H1 (cell line): ENCODE measurements around the gene WDR11. TPM values are rescaled to one million over a fixed set of nuclear protein-coding genes. Genes with fewer than 3 reads are reported as not detected.

ENCODE experiments used
- CTCF ChIA-PET: fragments of 300-600 bp; sonication (Branson Sonifier 250); formaldehyde crosslinking; loops from one replicate; lab custom pipeline; 2021; ENCODE audit not compliant: partially characterized antibody; lab: Charles Lee
- POLR2A ChIA-PET: fragments of 300-600 bp; sonication (Branson Sonifier 250); formaldehyde crosslinking; loops from one replicate; lab custom pipeline; 2021; ENCODE audit warnings: inconsistent platforms; ENCODE audit not compliant: partially characterized antibody; lab: Charles Lee
- DNase-seq, 2 experiments: peaks; one replicate each; pipeline versions ENCODE4 v3.0.0 to v3.0.0-alpha.2; 2010 to 2022; ENCODE audit warnings: low spot score in 2 of 2, low read depth in 1 of 2, mixed read lengths in 1 of 2
- FAIRE-seq: peaks from 2 replicates; lab custom pipeline; 2011; peaks lifted over from hg19 to GRCh38; lab: Jason Lieb, UNC
- H2AFZ ChIP-seq: 2 replicates; pipeline ENCODE4 v1.8.1; 2012; ENCODE audit warnings: low read length, inconsistent platforms
- H2AK5ac ChIP-seq: 2 replicates; pipeline ENCODE4 v1.6.1; 2013; ENCODE audit warnings: low read depth, low read length
- H2BK120ac ChIP-seq: replicated peaks from 2 replicates; pipeline ENCODE3; 2013; ENCODE audit warnings: low read depth, low read length, inconsistent platforms
- H2BK12ac ChIP-seq: 2 replicates; pipeline ENCODE4 v1.6.1; 2013; ENCODE audit warnings: low read depth, low read length
- H2BK15ac ChIP-seq: 2 replicates; pipeline ENCODE4 v1.6.1; 2013; ENCODE audit warnings: low read length
- H2BK20ac ChIP-seq: 2 replicates; pipeline ENCODE4 v1.6.1; 2013; ENCODE audit warnings: low read length
- H2BK5ac ChIP-seq: 2 replicates; pipeline ENCODE4 v1.6.1; 2013; ENCODE audit warnings: low read depth, low read length
- H3K14ac ChIP-seq: 2 replicates; pipeline ENCODE4 v1.6.1; 2013; ENCODE audit warnings: inconsistent platforms; ENCODE audit not compliant: insufficient read length
- H3K18ac ChIP-seq: 2 replicates; pipeline ENCODE4 v1.6.1; 2013; ENCODE audit warnings: low read length; ENCODE audit errors: extremely low read depth
- H3K23ac ChIP-seq: 2 replicates; pipeline ENCODE4 v1.6.1; 2013; ENCODE audit warnings: inconsistent platforms; ENCODE audit not compliant: insufficient read length
- H3K23me2 ChIP-seq: 2 replicates; pipeline ENCODE4 v1.6.1; 2013; ENCODE audit warnings: low read depth, low read length
- H3K27ac ChIP-seq: 2 replicates; pipeline ENCODE4 v1.6.1; 2011; ENCODE audit warnings: low read depth, low read length, inconsistent platforms
- H3K27me3 ChIP-seq, 4 experiments: replicated peaks in 1 of 4; 1 replicate in 1 of 4; 2 replicates in 3 of 4; pipeline versions ENCODE4 v1.6.1 to v1.8.1; 2011 to 2013; ENCODE audit warnings: low read length in 3 of 4, mild to moderate bottlenecking in 3 of 4, inconsistent platforms in 2 of 4, mixed read lengths in 2 of 4, moderate library complexity in 1 of 4; ENCODE audit not compliant: control insufficient read depth in 3 of 4, insufficient read depth in 3 of 4; ENCODE audit errors: extremely low read depth in 1 of 4
- H3K36me3 ChIP-seq, 4 experiments: 2 replicates each; pipeline versions ENCODE4 v1.6.1 to v1.8.1; 2011 to 2013; ENCODE audit warnings: mild to moderate bottlenecking in 4 of 4, low read length in 3 of 4, moderate library complexity in 2 of 4, control low read depth in 1 of 4, inconsistent platforms in 1 of 4; ENCODE audit not compliant: insufficient read depth in 4 of 4, control insufficient read depth in 2 of 4
- H3K4ac ChIP-seq: replicated peaks from 2 replicates; pipeline ENCODE3; 2013; ENCODE audit warnings: low read length, low read depth, mixed read lengths, inconsistent platforms; ENCODE audit not compliant: insufficient read length
- H3K4me1 ChIP-seq, 4 experiments: replicated peaks in 1 of 4; 1 replicate in 1 of 4; 2 replicates in 3 of 4; pipeline versions ENCODE4 v1.6.1 to v1.8.1; 2011 to 2013; ENCODE audit warnings: low read length in 3 of 4, inconsistent platforms in 2 of 4, mixed read lengths in 1 of 4; ENCODE audit not compliant: insufficient read depth in 4 of 4, control insufficient read depth in 3 of 4
- H3K4me2 ChIP-seq, 2 experiments: 2 replicates each; pipeline versions ENCODE4 v1.6.1 to v1.8.1; 2011 to 2013; ENCODE audit warnings: low read depth in 2 of 2, low read length in 2 of 2, control low read depth in 1 of 2, inconsistent platforms in 1 of 2, mild to moderate bottlenecking in 1 of 2; ENCODE audit not compliant: insufficient read depth in 1 of 2
- H3K4me3 ChIP-seq, 4 experiments: fragments of 200-600, 300-600 bp in 1 of 4; sonication (generic), shearing (Covaris generic), sonication (Bioruptor Twin) in 1 of 4; 2 replicates each; pipeline versions ENCODE4 v1.5.1 to v1.8.1; 2011 to 2016; ENCODE audit warnings: low read length in 4 of 4, low read depth in 3 of 4, control low read depth in 2 of 4, inconsistent platforms in 2 of 4, mild to moderate bottlenecking in 2 of 4, mixed read lengths in 1 of 4, moderate library complexity in 1 of 4; ENCODE audit not compliant: insufficient read depth in 2 of 4; ENCODE audit errors: extremely low read depth in 1 of 4
- H3K56ac ChIP-seq: replicated peaks from 2 replicates; pipeline ENCODE3; 2013; ENCODE audit warnings: low read depth, mild to moderate bottlenecking, mixed read lengths, low read length, inconsistent platforms; ENCODE audit not compliant: insufficient read length
- H3K79me1 ChIP-seq: 2 replicates; pipeline ENCODE4 v1.6.1; 2013; ENCODE audit warnings: low read depth, low read length, control low read depth
- H3K79me2 ChIP-seq, 2 experiments: 2 replicates each; pipeline versions ENCODE4 v1.6.1 to v1.8.1; 2012 to 2013; ENCODE audit warnings: low read length in 2 of 2, mild to moderate bottlenecking in 2 of 2, inconsistent platforms in 1 of 2; ENCODE audit not compliant: insufficient read depth in 2 of 2, control insufficient read depth in 1 of 2
- H3K9ac ChIP-seq, 4 experiments: replicated peaks in 1 of 4; 1 replicate in 1 of 4; 2 replicates in 3 of 4; pipeline versions ENCODE4 v1.6.1 to v1.8.1; 2011 to 2013; ENCODE audit warnings: low read depth in 3 of 4, low read length in 3 of 4, control low read depth in 2 of 4, mild to moderate bottlenecking in 2 of 4, moderate library complexity in 2 of 4, inconsistent platforms in 1 of 4; ENCODE audit errors: extremely low read depth in 1 of 4
- H3K9me3 ChIP-seq, 2 experiments: 2 replicates each; pipeline versions ENCODE4 v1.6.1 to v1.8.1; 2012 to 2013; ENCODE audit warnings: mild to moderate bottlenecking in 2 of 2, moderate library complexity in 2 of 2, control low read depth in 1 of 2, inconsistent platforms in 1 of 2, low read depth in 1 of 2, low read length in 1 of 2, mixed read lengths in 1 of 2; ENCODE audit not compliant: insufficient read depth in 2 of 2
- H4K20me1 ChIP-seq, 2 experiments: replicated peaks in 1 of 2; 2 replicates each; pipeline versions ENCODE3 to v1.8.1; 2011 to 2013; ENCODE audit warnings: inconsistent platforms in 2 of 2, low read length in 2 of 2, mild to moderate bottlenecking in 1 of 2; ENCODE audit not compliant: insufficient read depth in 2 of 2, control insufficient read depth in 1 of 2
- H4K5ac ChIP-seq: 2 replicates; pipeline ENCODE4 v1.6.1; 2013; ENCODE audit warnings: low read length, low read depth, mixed read lengths, inconsistent platforms; ENCODE audit not compliant: insufficient read length
- H4K8ac ChIP-seq: 2 replicates; pipeline ENCODE4 v1.8.0; 2013; ENCODE audit warnings: mild to moderate bottlenecking, moderate library complexity, low read length, inconsistent platforms; ENCODE audit not compliant: insufficient read depth; ENCODE audit errors: extremely low read depth
- H4K91ac ChIP-seq: replicated peaks from 2 replicates; pipeline ENCODE3; 2013; ENCODE audit warnings: low read length, mixed read lengths, inconsistent platforms; ENCODE audit not compliant: insufficient read length
- ASH2L ChIP-seq: fragments of 200-600, 300-600 bp; sonication (generic); IDR thresholded peaks from one replicate; pipeline ENCODE4 v1.7.1; 2017; ENCODE audit warnings: low read length
- ATF2 ChIP-seq: IDR thresholded peaks from 2 replicates; pipeline ENCODE4 v1.6.1; 2012; ENCODE audit warnings: low read length, inconsistent platforms
- ATF3 ChIP-seq: IDR thresholded peaks from 2 replicates; pipeline ENCODE4 v1.6.1; 2011; ENCODE audit warnings: low read depth, mild to moderate bottlenecking, low read length; ENCODE audit not compliant: insufficient read depth
- CBX5 ChIP-seq: fragments of 300-800, 300-1000 bp; sonication (generic); IDR thresholded peaks from 2 replicates; pipeline ENCODE4 v1.7.1; 2016; ENCODE audit warnings: antibody characterized with exemption, low read length, low read depth
- GABPA ChIP-seq: IDR thresholded peaks from 2 replicates; pipeline ENCODE4 v1.6.1; 2011; ENCODE audit warnings: mild to moderate bottlenecking, low read length, moderate library complexity, borderline replicate concordance; ENCODE audit not compliant: insufficient read depth
- JUN ChIP-seq: IDR thresholded peaks from 2 replicates; pipeline ENCODE4 v1.6.1; 2011; ENCODE audit warnings: low read depth, mild to moderate bottlenecking, improper control_type of control experiment, low read length
- KDM5A ChIP-seq: fragments of 200-600 bp; IDR thresholded peaks from 2 replicates; pipeline ENCODE4 v1.7.1; 2012; ENCODE audit warnings: mild to moderate bottlenecking, low read length, inconsistent platforms, mixed read lengths
- RBBP5 ChIP-seq: IDR thresholded peaks from 2 replicates; pipeline ENCODE4 v1.7.1; 2012; ENCODE audit warnings: low read depth, mild to moderate bottlenecking, inconsistent platforms, low read length, moderate library complexity, borderline replicate concordance
- RFX5 ChIP-seq: IDR thresholded peaks from 2 replicates; pipeline ENCODE4 v1.6.1; 2011; ENCODE audit warnings: low read depth, low read length, improper control_type of control experiment, borderline replicate concordance
- RNF2 ChIP-seq: fragments of 200-900, 300-1000 bp; sonication (generic); IDR thresholded peaks from 2 replicates; pipeline ENCODE4 v1.7.1; 2016; ENCODE audit warnings: borderline replicate concordance, low read depth, mild to moderate bottlenecking, antibody characterized with exemption, low read length; ENCODE audit not compliant: poor library complexity, severe bottlenecking; ENCODE audit errors: missing control alignments
- ZNF274 ChIP-seq: IDR thresholded peaks from 2 replicates; pipeline ENCODE4 v1.7.0; 2012; ENCODE audit warnings: low read length, borderline replicate concordance; ENCODE audit errors: extremely low read depth
- WGBS, 2 experiments: shearing (Covaris generic) in 1 of 2; methylation state at CpG; one replicate each; pipeline versions ENCODE4 v1.1.6 to v1.1.7; 2013 to 2015; ENCODE audit warnings: low lambda C conversion rate in 2 of 2, mixed read lengths in 2 of 2, inconsistent platforms in 1 of 2, low coverage in 1 of 2, missing lambda C conversion rate in 1 of 2; ENCODE audit not compliant: insufficient replicate concordance in 2 of 2, insufficient coverage in 1 of 2, insufficient read length in 1 of 2; ENCODE audit errors: extremely low coverage in 1 of 2, missing lambda C conversion rate in 1 of 2; 5-methylcytosine and 5-hydroxymethylcytosine counted together
- polyA plus RNA-seq, 7 experiments: library from polyadenylated mRNA; depleted of rRNA in 3 of 7; stranded (reverse) in 5 of 7; unstranded in 2 of 7; fragments of >200 nt in 5 of 7; fragments of 200-250 nt in 2 of 7; gene quantifications; 1 replicate in 5 of 7; 2 replicates in 1 of 7; 4 replicates in 1 of 7; pipeline versions ENCODE4 v1.2.1 to v1.2.3, GENCODE V29; 2011 to 2013; ENCODE audit warnings: missing spikeins in 2 of 7, mixed read lengths in 2 of 7
- total RNA-seq: library from RNA; stranded (reverse); fragmentation: NEBNext Ultra II Directional; extraction: Animal tissue kit (Norgen Biotek cat#: 25700); gene quantifications from 2 replicates; pipeline ENCODE4 v1.2.1, GENCODE V29; 2021

Gene WDR11
- total and polyA plus RNA-seq, 2 of the 8 experiments (the other 6 are each of a cell fraction or from before 2014, with no cell fraction given), result 39.7 to 41.9 TPM

DNA sequence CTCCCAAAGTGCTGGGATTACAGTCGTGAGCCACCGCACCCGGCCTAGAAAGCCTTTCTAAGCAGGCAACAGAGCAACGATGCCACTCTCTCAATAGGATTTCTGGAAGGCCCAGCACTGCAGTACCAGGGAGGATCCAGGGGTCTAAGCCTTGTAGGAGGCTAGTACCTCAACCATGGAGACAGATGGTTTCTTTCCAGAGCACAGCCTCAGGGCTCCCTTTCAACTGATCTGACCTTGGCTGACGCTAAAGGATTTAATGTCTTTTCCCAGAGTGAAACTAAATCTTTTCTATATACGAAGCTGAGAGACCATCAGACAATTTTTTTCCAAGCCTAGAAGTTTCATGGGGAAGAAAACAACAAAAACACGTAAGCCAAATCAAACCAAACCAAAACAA lies 78.0 kb downstream of the WDR11 start:
- Histone ChIP-seq H3K9me3 (no peaks in the 10 kb centered on the region), H4K5ac (no peak overlapping the region), H3K14ac (no peak overlapping the region), H4K8ac (no peak overlapping the region), H3K79me2 (no peaks in the 10 kb centered on the region), H3K4me1 (no peaks in the 10 kb centered on the region), H2AK5ac (no peak overlapping the region), H3K36me3 (no peaks in the 10 kb centered on the region), H3K4me2 (no peak overlapping the region), H3K27ac (no peak overlapping the region), H4K91ac (no peak overlapping the region), H2BK120ac (no peak overlapping the region), H3K56ac (no peak overlapping the region), H4K20me1 (no peaks in the 10 kb centered on the region), H3K9ac (no peak overlapping the region), H2BK20ac (no peak overlapping the region), H3K23ac (no peak overlapping the region), H2BK5ac (no peak overlapping the region), H3K27me3 (no peaks in the 10 kb centered on the region), H3K23me2 (no peaks in the 10 kb centered on the region), H3K4ac (no peak overlapping the region), H2BK15ac (no peak overlapping the region), H3K4me3 (no peak overlapping the region), H3K79me1 (no peaks in the 10 kb centered on the region), H2BK12ac (no peak overlapping the region), H3K18ac (no peak overlapping the region), H2AFZ (no peak overlapping the region)
- no peak for DNase-seq
- WGBS, 2 experiments, result 91% methylated on average over 7 of the region's 7 CpGs; no CpG with 5 or more reads in 1 of the 2 experiments
- no peak for FAIRE-seq
- POLR2A ChIA-PET, result no interaction called here
- CTCF ChIA-PET, result interaction anchor here (1.3 to 1.4 kb wide), 3 partner anchors 9 to 14 kb away, joined by 3 to 6 read pairs (median 3); no protein-coding TSS in a partner anchor
- no peak for TF ChIP-seq ASH2L
- no peak for TF ChIP-seq ATF2
- TF ChIP-seq RBBP5, result no peak
- no peak for TF ChIP-seq RNF2
- no peak for TF ChIP-seq ATF3
- TF ChIP-seq CBX5, result no peak
- TF ChIP-seq GABPA, result no peak
- no peak for TF ChIP-seq KDM5A
- TF ChIP-seq RFX5, result no peak
- TF ChIP-seq JUN, result no peak
- no peak for TF ChIP-seq ZNF274
